HEK293T (cell line): ENCODE results near the gene CCNDBP1.

Experiments used
- BHLHE40 ChIP-seq: fragments of 450-650 bp; IDR thresholded peaks from 2 replicates; pipeline ENCODE4 v1.6.1; 2016; ENCODE audit warnings: mild to moderate bottlenecking, moderate library complexity, borderline replicate concordance
- ELF4 ChIP-seq: fragments of 450-650 bp; IDR thresholded peaks from 2 replicates; pipeline ENCODE4 v1.6.1; 2017; ENCODE audit warnings: antibody characterized with exemption
- SUZ12 ChIP-seq: fragments of 450-650 bp; IDR thresholded peaks from 2 replicates; pipeline ENCODE4 v1.6.1; 2016; ENCODE audit warnings: mild to moderate bottlenecking

DNA sequence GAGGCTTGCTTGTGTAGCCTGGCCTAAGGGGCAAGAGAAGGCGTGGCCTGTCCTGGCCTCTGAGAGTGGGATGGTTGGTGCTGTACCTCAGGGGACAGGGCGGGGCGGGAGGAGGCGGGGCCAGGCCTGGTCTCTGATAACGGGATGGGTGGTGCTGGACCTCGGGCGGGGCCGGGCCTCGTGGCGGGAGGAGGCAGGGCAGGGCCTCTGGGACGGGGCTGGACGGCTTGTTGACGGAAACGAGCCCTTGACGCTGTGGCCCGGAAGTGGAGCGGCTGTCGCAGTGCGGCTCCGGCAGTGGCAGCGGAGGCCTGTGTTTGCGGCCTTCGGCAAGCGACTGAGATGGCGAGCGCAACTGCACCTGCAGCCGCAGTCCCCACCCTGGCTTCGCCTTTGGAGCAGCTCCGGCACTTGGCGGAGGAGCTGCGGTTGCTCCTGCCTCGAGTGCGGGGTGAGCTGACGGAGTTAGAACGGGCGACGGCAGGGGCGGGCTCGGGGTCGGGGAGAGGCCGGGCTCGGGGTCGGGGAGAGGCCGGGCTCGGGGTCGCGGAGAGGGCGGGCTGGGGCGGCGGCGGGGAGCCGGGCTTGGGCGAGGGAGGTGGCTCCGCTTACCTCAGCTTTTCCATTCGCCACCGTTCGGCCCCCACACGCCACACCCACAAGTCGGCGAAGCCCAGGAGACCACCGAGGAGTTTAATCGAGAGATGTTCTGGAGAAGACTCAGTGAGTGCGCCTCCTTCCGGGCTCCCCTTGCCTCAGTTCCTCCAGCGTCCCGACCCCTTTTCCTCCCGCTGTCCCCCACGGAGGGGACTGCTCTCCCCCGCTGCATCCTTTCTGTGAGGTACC is at the start of gene CCNDBP1:
- TF ChIP-seq SUZ12 (no peak), ELF4 (peak; percentile 87), BHLHE40 (no peak)
